K562 (cell line): Measurements from ENCODE around the gene ADGRG1. TPM values are rescaled to one million over a fixed set of nuclear protein-coding genes. Genes with fewer than 3 reads are reported as not detected.
A peak's percentile ranks its signal among the peaks of the same experiment; 100 is the strongest.

Experiments
- ATAC-seq: fragments of 200-7000 bp; cut with Tn5 transposase; 3 replicates; pipeline ENCODE4 v1.9.1; 2020; ENCODE audit warnings: moderate library complexity
- BruUV-seq: library from RNA; stranded (reverse); fragments of 400-500 nt; replicated peaks from 2 replicates; lab custom pipeline; 2021; lab: Mats Ljungman, UMichigan
- CTCF ChIA-PET: fragments of 300-600 bp; formaldehyde crosslinking; extraction: SDS; loops from one replicate; lab custom pipeline; 2021; ENCODE audit warnings: low intra/inter-chr PET ratio; lab: Yijun Ruan, JAX
- POLR2A ChIA-PET: fragments of 300-600, 350-650 bp; sonication (Branson Sonifier 250); formaldehyde crosslinking; extraction: SDS; loops from one replicate; lab custom pipeline; 2021; ENCODE audit warnings: antibody characterized with exemption, inconsistent platforms; lab: Yijun Ruan, JAX
- DNase-seq, 4 experiments: peaks; one replicate each; pipeline versions ENCODE4 v3.0.0 to v3.0.0-alpha.2; 2011 to 2018; ENCODE audit warnings: low spot score in 3 of 4, mixed read lengths in 3 of 4; ENCODE audit errors: extremely low read depth in 1 of 4
- FAIRE-seq: peaks from 2 replicates; lab custom pipeline; 2011; peaks lifted over from hg19 to GRCh38; lab: Jason Lieb, UNC
- H2AFZ ChIP-seq: 2 replicates; pipeline ENCODE4 v1.6.0; 2011; ENCODE audit warnings: low read depth, low read length, control low read depth, inconsistent platforms
- H3K27ac ChIP-seq: fragments of 200-600 bp; 3 replicates; pipeline ENCODE4 v1.8.0; 2011; ENCODE audit warnings: low read depth, mild to moderate bottlenecking, control low read depth, inconsistent platforms, low read length, moderate library complexity, mixed read lengths; ENCODE audit errors: extremely low read depth
- H3K27me3 ChIP-seq, 2 experiments: fragments of 300-600 bp in 1 of 2; 2 replicates in 1 of 2; 3 replicates in 1 of 2; pipeline versions ENCODE4 v1.6.0 to v1.8.0; 2011; ENCODE audit warnings: inconsistent platforms in 2 of 2, low read length in 2 of 2, mild to moderate bottlenecking in 1 of 2, mixed read lengths in 1 of 2, moderate library complexity in 1 of 2; ENCODE audit not compliant: control insufficient read depth in 2 of 2, insufficient read depth in 2 of 2
- H3K36me3 ChIP-seq: fragments of 300-600 bp; 3 replicates; pipeline ENCODE4 v1.8.0; 2011; ENCODE audit warnings: mild to moderate bottlenecking, low read length, inconsistent platforms; ENCODE audit not compliant: control insufficient read depth, insufficient read depth
- H3K4me1 ChIP-seq, 2 experiments: fragments of 200-600 bp in 1 of 2; replicated peaks in 1 of 2; 2 replicates in 1 of 2; 3 replicates in 1 of 2; pipeline versions ENCODE4 v1.5.1 to v1.8.0; 2011; ENCODE audit warnings: inconsistent platforms in 2 of 2, low read length in 2 of 2, mild to moderate bottlenecking in 1 of 2, mixed read lengths in 1 of 2, moderate library complexity in 1 of 2; ENCODE audit not compliant: control insufficient read depth in 2 of 2, insufficient read depth in 2 of 2
- H3K4me2 ChIP-seq: 2 replicates; pipeline ENCODE4 v1.6.1; 2011; ENCODE audit warnings: low read length, control low read depth, inconsistent platforms, mixed read lengths; ENCODE audit not compliant: insufficient read depth
- H3K4me3 ChIP-seq: fragments of 200-600 bp; sonication (generic), shearing (Covaris generic); 2 replicates; pipeline ENCODE4 v1.5.1; 2016; ENCODE audit warnings: control low read depth, inconsistent platforms
- H3K79me2 ChIP-seq: fragments of 200-600 bp; 3 replicates; pipeline ENCODE4 v1.8.0; 2011; ENCODE audit warnings: low read length, inconsistent platforms; ENCODE audit not compliant: control insufficient read depth, insufficient read depth
- H3K9ac ChIP-seq, 2 experiments: 2 replicates each; pipeline versions ENCODE4 v1.6.0 to v1.6.1; 2011; ENCODE audit warnings: low read depth in 2 of 2, low read length in 2 of 2, control low read depth in 1 of 2, inconsistent platforms in 1 of 2, mild to moderate bottlenecking in 1 of 2, mixed read lengths in 1 of 2; ENCODE audit not compliant: insufficient read depth in 1 of 2
- H3K9me1 ChIP-seq: one replicate; pipeline ENCODE4 v1.6.0; 2011; ENCODE audit warnings: inconsistent platforms, mild to moderate bottlenecking, low read length, moderate library complexity; ENCODE audit not compliant: control insufficient read depth, insufficient read depth
- H3K9me3 ChIP-seq: replicated peaks from 2 replicates; pipeline ENCODE4 v1.5.1; 2011; ENCODE audit warnings: low read depth, low read length, inconsistent platforms; ENCODE audit not compliant: control insufficient read depth, insufficient read depth
- H4K20me1 ChIP-seq: replicated peaks from 2 replicates; pipeline ENCODE4 v1.6.1; 2011; ENCODE audit warnings: low read length, inconsistent platforms, mixed read lengths; ENCODE audit not compliant: control insufficient read depth, insufficient read depth
- ATF7 ChIP-seq: fragments of 450-650 bp; IDR thresholded peaks from 2 replicates; pipeline ENCODE4 v1.7.1; 2014; ENCODE audit warnings: mild to moderate bottlenecking, moderate library complexity
- NFIC ChIP-seq: fragments of 450-650 bp; IDR thresholded peaks from 2 replicates; pipeline ENCODE4 v1.6.1; 2017; ENCODE audit warnings: mild to moderate bottlenecking, inconsistent platforms
- PML ChIP-seq: IDR thresholded peaks from 2 replicates; pipeline ENCODE4 v1.6.1; 2012; ENCODE audit warnings: low read length, inconsistent platforms
- WGBS: fragments of 100-300 bp; shearing (Covaris generic); methylation state at CpG from one replicate; pipeline ENCODE4 v1.1.6; 2016; ENCODE audit warnings: low coverage, mixed read lengths; ENCODE audit not compliant: insufficient coverage; ENCODE audit errors: missing lambda C conversion rate; 5-methylcytosine and 5-hydroxymethylcytosine counted together
- in situ Hi-C: fragments of 300-500 bp; cut with MboI; formaldehyde crosslinking; loops from 4 replicates; pipeline ENCODE4 v1.15.0; 2018; ENCODE audit warnings: inconsistent platforms, mixed read lengths
- intact Hi-C: fragments of 100-400 bp; cut with micrococcal nuclease; formaldehyde crosslinking; loops from 2 replicates; pipeline ENCODE4 v1.14.2; 2022
- polyA plus RNA-seq, 8 experiments: library from polyadenylated mRNA; depleted of rRNA in 4 of 8; stranded (reverse) in 5 of 8; unstranded in 3 of 8; fragments of >200 nt; fragmentation: Nextera tagmentation in 2 of 8; fragmentation: Illumina TruSeq in 1 of 8; extraction: Ambion mirVana in 2 of 8; extraction: Trizol in 1 of 8; gene quantifications; 2 replicates each; pipeline versions ENCODE4 v1.2.1 to v1.2.3, GENCODE V29; 2011 to 2014; ENCODE audit warnings: inconsistent platforms in 1 of 8, missing spikeins in 1 of 8
- total RNA-seq, 7 experiments: library from RNA; depleted of rRNA in 6 of 7; stranded (reverse); fragments of >200 nt in 6 of 7; fragmentation: Illumina TruSeq in 2 of 7; extraction: Trizol in 2 of 7; gene quantifications; 2 replicates each; pipeline versions ENCODE4 v1.2.1 to v1.2.3, GENCODE V29; 2011 to 2021; ENCODE audit warnings: low replicate concordance in 1 of 7
- TF ChIP-seq, protein P1 (sequence below): sonication (generic); formaldehyde crosslinking; IDR thresholded peaks from 2 replicates; pipeline ENCODE4 v1.8.0; 2022; ENCODE audit warnings: mild to moderate bottlenecking, missing genetic modification reagents, borderline replicate concordance

The ADGRG1 gene
- total and polyA plus RNA-seq, 9 of the 15 experiments (the other 6 are each of a cell fraction or from before 2014, with no cell fraction given): 0.04 to 0.31 (median 0.16) TPM; not detected in 6

DNA sequence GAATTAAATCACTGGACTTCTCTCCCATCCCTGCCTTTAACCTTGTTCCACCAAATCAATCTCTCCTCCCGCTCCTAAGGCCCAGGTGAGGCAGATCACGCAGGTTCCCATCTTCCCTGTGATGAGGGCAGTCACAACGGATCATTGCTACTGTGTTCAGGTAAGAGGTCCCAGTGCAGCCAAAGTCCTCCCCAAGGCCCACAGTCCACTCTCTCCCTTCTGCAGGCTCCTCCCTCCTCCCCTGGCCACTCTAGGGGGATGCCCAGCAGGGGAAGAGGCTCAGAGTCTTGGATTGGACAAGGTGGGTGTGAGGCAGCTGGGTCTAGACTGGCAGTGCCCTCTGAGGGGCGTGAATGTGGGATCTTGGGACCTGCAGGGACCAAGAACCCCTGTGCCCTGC is 37.1 kb downstream of the ADGRG1 start:
- H3K4me2 ChIP-seq: no peak overlapping the region
- ATAC-seq (no peak), DNase-seq (no peak), FAIRE-seq (no peak)
- no peak overlapping the region for H2AFZ ChIP-seq
- peaks cover 19 to 38% of the 10 kb centered on the region in 2 experiments for H3K4me1 ChIP-seq
- no peak overlapping the region for H3K4me3 ChIP-seq
- H4K20me1 ChIP-seq: no peaks in the 10 kb centered on the region
- no TSS peak for BruUV-seq
- H3K9me1 ChIP-seq: peaks cover 3% of the 10 kb centered on the region
- ChIA-PET CTCF (interaction anchor here (0.6 kb wide), 1 partner anchor 198 kb away, joined by 3 read pairs; no protein-coding TSS in a partner anchor), POLR2A (interaction anchor here (0.7 to 0.8 kb wide), 2 partner anchors 18 to 139 kb away, joined by 3 to 4 read pairs; no protein-coding TSS in a partner anchor)
- in situ Hi-C loops: loop anchor here (5.0 kb wide), 1 partner anchor 52 kb away; no protein-coding TSS in a partner anchor
- intact Hi-C loops: loop anchor here (10.0 kb wide), 1 partner anchor 229 kb away; no protein-coding TSS in a partner anchor
- H3K36me3 ChIP-seq: no peaks in the 10 kb centered on the region
- H3K27ac ChIP-seq: no peak overlapping the region
- H3K79me2 ChIP-seq: no peaks in the 10 kb centered on the region
- TF ChIP-seq NFIC (no peak), PML (no peak), ATF7 (no peak)
- TF ChIP-seq, protein P1, sequence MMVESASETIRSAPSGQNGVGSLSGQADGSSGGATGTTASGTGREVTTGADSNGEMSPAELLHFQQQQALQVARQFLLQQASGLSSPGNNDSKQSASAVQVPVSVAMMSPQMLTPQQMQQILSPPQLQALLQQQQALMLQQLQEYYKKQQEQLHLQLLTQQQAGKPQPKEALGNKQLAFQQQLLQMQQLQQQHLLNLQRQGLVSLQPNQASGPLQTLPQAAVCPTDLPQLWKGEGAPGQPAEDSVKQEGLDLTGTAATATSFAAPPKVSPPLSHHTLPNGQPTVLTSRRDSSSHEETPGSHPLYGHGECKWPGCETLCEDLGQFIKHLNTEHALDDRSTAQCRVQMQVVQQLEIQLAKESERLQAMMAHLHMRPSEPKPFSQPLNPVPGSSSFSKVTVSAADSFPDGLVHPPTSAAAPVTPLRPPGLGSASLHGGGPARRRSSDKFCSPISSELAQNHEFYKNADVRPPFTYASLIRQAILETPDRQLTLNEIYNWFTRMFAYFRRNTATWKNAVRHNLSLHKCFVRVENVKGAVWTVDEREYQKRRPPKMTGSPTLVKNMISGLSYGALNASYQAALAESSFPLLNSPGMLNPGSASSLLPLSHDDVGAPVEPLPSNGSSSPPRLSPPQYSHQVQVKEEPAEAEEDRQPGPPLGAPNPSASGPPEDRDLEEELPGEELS (CRISPR knock-in tag): no peak
- H3K27me3 ChIP-seq: no peaks in the 10 kb centered on the region
- H3K9me3 ChIP-seq: no peaks in the 10 kb centered on the region
- 0 out of 4 replicates have a peak overlapping the region, but pooled peaks of 1 of the 2 experiments have one; percentile 41 for H3K9ac ChIP-seq
- 46% methylated on average over 4 of the region's 4 CpGs for WGBS
